ACC112 (cell line): ENCODE measurements around the gene NPY2R.

Experiments
- H2AFZ ChIP-seq: fragments of 200-600 bp; sonication (generic); one replicate; pipeline ENCODE4 v1.6.0; 2017; ENCODE audit warnings: antibody characterized with exemption, low read length; ENCODE audit not compliant: unreplicated experiment
- H3K27ac ChIP-seq: fragments of 200-600 bp; sonication (generic); 2 replicates; pipeline ENCODE4 v1.5.1; 2014; ENCODE audit warnings: low read depth, mild to moderate bottlenecking, antibody characterized with exemption, low read length, moderate library complexity
- H3K27me3 ChIP-seq: fragments of 200-600 bp; sonication (generic); 2 replicates; pipeline ENCODE4 v1.6.1; 2014; ENCODE audit warnings: mild to moderate bottlenecking, antibody characterized with exemption, low read length, moderate library complexity, mixed read lengths; ENCODE audit not compliant: insufficient read depth
- H3K36me3 ChIP-seq: fragments of 200-600 bp; sonication (generic); 2 replicates; pipeline ENCODE4 v1.6.1; 2016; ENCODE audit warnings: mild to moderate bottlenecking, antibody characterized with exemption, low read length, moderate library complexity, mixed read lengths; ENCODE audit not compliant: insufficient read depth
- H3K4me1 ChIP-seq: fragments of 200-600 bp; sonication (generic); one replicate; pipeline ENCODE4 v1.6.1; 2016; ENCODE audit warnings: low read length, mixed read lengths; ENCODE audit not compliant: insufficient read depth, unreplicated experiment, control insufficient read depth
- H3K4me3 ChIP-seq: fragments of 200-600 bp; sonication (generic); 2 replicates; pipeline ENCODE4 v1.5.1; 2014; ENCODE audit warnings: mild to moderate bottlenecking, low read depth, low read length
- H3K79me2 ChIP-seq: fragments of 200-600 bp; sonication (generic); one replicate; pipeline ENCODE4 v1.6.0; 2016; ENCODE audit warnings: low read length; ENCODE audit not compliant: control insufficient read depth, unreplicated experiment, insufficient read depth

The NPY2R gene

DNA sequence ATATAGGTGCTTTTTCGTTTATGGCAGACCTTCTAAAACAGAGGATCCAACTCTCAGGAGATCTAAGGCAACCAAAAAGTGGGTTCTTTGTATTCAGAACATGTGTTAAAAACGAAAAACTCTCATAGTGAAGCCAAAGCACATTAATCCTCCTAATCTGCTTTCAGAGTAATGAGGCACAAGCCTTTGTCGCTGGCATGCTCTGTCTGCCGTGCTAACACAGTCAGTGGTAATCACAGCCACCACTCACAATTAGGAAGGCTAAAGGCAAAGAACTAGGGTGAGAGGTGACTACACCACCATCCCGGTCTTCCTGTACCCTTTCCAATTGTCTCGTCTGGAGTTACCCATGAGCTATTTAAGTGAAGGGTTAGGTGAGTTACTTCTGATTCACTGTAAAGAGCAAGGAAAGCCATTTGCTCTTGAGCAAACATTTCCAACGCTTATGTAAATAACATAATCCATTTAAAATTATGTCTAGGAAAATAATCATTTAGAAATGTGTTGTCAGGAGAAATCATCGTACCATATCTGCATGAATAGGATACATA lies 40.7 kb downstream of the NPY2R start:
- no peak overlapping the region for H2AFZ ChIP-seq
- H3K4me3 ChIP-seq = no peak overlapping the region

DNA sequence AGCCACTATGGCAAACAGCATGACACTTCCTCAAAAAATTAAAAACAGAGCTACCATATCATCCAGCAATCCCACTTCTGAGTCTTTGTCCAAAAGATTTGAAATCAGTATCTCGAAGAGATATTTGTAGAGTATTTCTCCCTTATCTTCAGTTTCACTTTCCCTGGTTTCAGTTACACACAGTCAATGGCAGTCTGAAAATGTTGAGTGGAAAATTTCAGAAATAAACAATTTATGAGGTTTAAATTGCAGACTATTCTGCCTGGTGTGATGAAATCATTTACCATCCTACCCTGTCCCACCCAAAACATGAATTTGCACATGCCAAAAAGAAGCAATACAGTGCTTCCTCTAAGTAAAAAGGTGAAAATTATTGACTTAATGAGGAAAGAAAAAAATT lies 43.9 kb downstream of the NPY2R start:
- H3K27me3 ChIP-seq = no peaks in the 10 kb centered on the region
- H3K4me3 ChIP-seq = peak overlapping the region; percentile 60; the same call in 1 of the 2 replicates
- H3K36me3 ChIP-seq = no peaks in the 10 kb centered on the region
- no peaks in the 10 kb centered on the region for H3K79me2 ChIP-seq
- peak overlapping the region; percentile 66 for H2AFZ ChIP-seq
- H3K4me1 ChIP-seq = no peaks in the 10 kb centered on the region
- H3K27ac ChIP-seq = no peak overlapping the region

More for the DNA sequence above, 40.7 kb downstream of the NPY2R start:
- Histone ChIP-seq H3K27me3 (no peaks in the 10 kb centered on the region), H3K79me2 (no peaks in the 10 kb centered on the region), H3K27ac (no peak overlapping the region), H3K36me3 (no peaks in the 10 kb centered on the region), H3K4me1 (no peaks in the 10 kb centered on the region)

- no peak overlapping the region for H3K4me3 ChIP-seq
- no peak overlapping the region for H3K27ac ChIP-seq
- H3K79me2 ChIP-seq = no peaks in the 10 kb centered on the region
- H3K27me3 ChIP-seq = no peaks in the 10 kb centered on the region
- H2AFZ ChIP-seq = no peak overlapping the region
- H3K4me1 ChIP-seq = no peaks in the 10 kb centered on the region
- no peaks in the 10 kb centered on the region for H3K36me3 ChIP-seq
Measured at GRCh38 chr4:155263480-155263879, 55.0 kb downstream of the NPY2R start.

DNA sequence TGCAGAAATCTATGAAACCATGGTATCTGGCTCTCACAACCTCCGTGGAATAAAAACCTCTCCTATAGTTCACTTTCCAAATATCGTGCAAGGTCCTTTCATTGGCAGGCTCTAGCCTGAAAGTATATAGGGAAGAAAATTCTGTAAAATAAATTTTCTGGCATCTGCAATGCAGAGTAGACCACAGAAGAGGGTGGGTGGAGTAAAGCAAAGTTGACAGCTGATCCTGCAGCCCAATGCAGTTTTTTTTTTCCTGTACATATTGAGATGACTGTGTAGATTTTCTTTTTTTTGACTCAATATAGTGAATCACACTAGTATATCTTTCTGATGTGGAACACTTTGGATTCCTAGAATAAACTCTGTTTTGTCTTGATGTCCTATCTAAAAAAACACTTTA lies 56.7 kb downstream of the NPY2R start:
- Histone ChIP-seq H3K4me3 (no peak overlapping the region), H3K36me3 (no peaks in the 10 kb centered on the region), H2AFZ (no peak overlapping the region), H3K4me1 (no peaks in the 10 kb centered on the region), H3K27ac (no peak overlapping the region), H3K79me2 (no peaks in the 10 kb centered on the region), H3K27me3 (no peaks in the 10 kb centered on the region)
